Measurements from ENCODE around the gene MRPS15.
"Not testable (repeated sequence)": the region's sequence is repeated elsewhere in the genome, so short reads cannot be mapped to it uniquely, and the experiment has no call there.

The MRPS15 gene

DNA sequence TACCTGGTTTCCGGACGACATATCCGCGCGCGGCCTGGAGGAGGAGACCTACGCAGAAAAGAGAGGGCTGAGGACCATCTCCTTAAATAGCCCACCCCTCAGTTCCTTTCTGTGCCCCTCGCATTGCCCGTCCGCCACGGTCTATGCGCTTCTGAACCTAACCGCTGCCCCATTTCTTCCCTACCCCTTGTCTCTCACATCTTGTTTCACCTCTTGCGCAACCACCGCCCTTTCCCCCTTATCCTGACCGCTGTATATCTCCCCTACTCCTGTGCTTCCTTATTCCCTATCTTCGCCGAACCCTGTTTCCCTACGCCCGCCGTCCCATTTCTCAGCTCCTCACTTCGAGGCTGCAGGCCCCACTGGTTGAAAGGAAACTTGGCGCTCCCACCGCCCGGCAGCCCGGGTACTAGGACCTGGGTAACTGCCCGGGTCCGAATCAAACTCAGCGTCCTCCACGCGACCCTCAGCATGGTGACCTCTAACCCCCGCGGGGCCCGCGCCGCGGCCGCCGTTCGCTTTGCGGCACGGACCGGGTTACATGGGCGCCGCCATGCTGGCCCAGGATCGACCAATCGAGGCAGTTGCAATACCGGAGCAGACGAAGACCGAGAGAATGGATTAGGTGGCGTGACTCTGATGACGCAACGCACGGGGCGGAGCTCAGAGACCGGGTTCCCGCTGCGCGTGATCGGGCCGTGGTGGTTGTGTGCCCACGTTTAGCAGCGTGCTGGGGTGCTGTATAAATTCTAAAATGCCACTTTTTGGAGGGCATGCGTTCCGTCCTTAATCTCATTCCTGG is at the start of gene MRPS15:
Gene MRPS15, minus strand, starts transcription at position 582 of the 802 bp plus-strand sequence. Its CDS starts 109 bp downstream, at position 473.
- peak; percentile 83 for DNase-seq

DNA sequence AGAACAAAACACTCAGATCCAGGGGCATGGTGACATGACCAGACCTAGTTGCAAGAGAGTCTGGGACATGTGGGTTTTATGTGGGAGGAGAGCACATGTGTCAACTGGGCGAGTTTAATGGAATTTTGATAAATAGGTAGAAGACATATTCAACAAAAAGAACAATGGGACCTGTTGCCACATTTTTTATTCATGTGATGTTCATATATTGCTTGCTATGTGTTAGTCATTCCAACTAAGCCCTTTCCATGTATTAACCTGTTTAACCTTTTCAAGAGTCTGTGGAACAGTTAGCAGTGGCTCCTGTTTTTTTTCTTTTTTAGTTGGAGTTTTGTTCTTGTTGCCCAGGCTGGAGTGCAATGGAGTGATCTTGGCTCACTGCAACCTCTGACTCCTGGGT is 48.7 kb upstream of the MRPS15 start:
- no peak for DNase-seq

- no peak for DNase-seq
Measured at GRCh38 chr1:36511804-36512798, 47.9 kb upstream of the MRPS15 start.

DNA sequence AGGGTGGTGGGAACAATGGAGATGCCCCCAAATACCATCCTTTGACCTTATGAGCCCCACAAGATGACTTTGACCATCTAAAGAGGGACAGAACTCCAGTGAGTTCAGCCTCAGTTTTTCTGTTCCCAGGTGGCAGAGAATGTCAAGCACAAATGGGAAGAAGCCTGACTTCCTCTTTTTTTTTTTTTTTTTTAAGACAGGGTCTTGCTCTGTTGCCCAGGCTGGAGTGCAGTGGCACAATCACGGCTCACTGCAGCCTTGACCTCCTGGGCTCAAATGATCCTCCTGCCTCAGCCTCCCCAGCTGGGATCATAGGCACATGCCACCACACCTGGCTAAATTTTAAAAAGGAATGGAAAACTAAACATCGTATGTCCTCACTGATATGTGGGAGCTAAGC is 47.0 kb upstream of the MRPS15 start:
- not testable (repeated sequence) for DNase-seq

DNA sequence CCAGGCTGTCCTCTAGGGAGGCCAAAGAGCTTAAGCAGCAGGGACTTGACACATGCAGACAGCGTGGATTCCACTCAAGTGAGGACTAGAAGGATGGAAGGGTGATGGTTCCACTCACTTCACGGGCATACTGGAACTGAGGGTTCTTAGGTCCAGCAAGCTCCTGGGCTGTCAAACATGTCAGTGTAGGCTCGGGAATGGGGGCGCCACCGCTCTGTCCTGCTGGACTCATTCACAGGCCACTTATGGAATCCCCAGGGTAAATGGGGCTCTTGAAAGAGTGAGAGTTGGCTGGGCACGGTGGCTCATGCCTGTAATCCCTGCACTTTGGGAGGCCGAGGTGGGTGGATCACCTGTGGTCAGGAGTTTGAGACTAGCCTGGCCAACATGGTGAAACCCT is 46.2 kb upstream of the MRPS15 start:
- DNase-seq, result no peak

GRCh38 chr1:36508257-36508656 is 44.1 kb upstream of the MRPS15 start:
- DNase-seq, result no peak

- DNase-seq, result no peak
Measured at GRCh38 chr1:36506276-36506920, 42.2 kb upstream of the MRPS15 start.

DNA sequence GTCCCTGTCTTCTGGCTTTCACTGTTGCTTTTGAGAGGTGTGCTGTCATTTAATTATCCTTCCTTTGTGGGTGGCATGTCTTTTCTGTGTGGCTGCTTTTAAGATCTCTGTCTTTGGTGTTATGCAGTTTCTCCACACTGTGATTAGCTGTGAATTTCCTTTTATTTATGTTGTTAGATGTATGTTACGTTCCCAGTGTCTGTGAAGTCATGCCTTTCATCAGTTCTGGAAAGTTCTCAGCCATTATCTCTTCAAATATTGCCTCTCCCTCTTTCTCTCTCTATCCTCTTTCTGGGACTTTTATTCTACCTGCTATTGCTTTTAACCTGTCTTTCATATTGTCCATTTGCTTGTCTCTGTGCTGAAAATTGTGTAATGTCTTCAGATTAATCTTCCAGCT is 39.5 kb upstream of the MRPS15 start:
- no peak for DNase-seq

GRCh38 chr1:36503159-36503558 is 39.0 kb upstream of the MRPS15 start:
- DNase-seq, result no peak

- DNase-seq, result no peak
Measured at GRCh38 chr1:36502616-36503015, 38.4 kb upstream of the MRPS15 start.

- DNase-seq, result not testable (repeated sequence)
Measured at GRCh38 chr1:36501911-36502310, 37.7 kb upstream of the MRPS15 start.

DNA sequence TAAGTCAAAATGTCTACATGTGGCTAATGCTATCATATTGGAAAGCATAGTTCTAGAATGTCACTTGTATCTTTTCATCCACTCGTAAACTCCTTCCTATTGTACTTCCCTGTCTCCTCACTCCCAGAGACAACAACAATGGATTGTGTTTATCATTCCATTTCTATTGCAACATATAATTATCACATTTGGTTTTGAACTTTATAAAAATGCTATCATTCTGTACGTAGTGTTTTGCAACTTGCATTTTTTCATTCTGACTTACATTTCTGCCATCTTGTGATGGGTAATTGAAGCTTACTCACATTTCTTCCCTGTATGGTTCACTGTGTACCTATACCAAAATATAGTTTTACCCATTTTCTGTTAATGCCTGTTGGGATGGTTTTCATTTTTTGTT is 33.0 kb upstream of the MRPS15 start:
- DNase-seq, result no peak

- DNase-seq, result no peak
Measured at GRCh38 chr1:36494971-36495370, 30.8 kb upstream of the MRPS15 start.

GRCh38 chr1:36493524-36493923 is 29.3 kb upstream of the MRPS15 start:
- no peak for DNase-seq

DNA sequence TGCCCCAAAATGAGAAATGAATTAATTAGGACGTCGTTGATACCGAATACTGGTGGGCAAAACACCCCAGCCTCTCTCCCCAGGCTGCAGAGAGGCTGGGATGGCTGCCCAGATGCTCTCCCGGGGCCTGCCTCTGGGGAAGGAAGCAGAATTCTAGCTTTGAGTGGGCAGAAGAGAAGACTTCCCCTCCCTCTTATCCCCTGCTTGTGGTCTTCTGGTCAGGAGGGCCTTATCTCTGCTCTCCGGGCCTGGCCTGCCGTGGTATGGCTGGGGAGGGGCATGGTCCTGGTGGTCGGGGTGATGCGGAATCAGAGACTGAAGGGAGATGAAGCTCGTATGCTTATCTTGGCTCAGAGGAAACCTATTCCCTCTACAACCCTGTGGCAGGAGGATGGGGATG is 28.3 kb upstream of the MRPS15 start:
- DNase-seq, result no peak

DNA sequence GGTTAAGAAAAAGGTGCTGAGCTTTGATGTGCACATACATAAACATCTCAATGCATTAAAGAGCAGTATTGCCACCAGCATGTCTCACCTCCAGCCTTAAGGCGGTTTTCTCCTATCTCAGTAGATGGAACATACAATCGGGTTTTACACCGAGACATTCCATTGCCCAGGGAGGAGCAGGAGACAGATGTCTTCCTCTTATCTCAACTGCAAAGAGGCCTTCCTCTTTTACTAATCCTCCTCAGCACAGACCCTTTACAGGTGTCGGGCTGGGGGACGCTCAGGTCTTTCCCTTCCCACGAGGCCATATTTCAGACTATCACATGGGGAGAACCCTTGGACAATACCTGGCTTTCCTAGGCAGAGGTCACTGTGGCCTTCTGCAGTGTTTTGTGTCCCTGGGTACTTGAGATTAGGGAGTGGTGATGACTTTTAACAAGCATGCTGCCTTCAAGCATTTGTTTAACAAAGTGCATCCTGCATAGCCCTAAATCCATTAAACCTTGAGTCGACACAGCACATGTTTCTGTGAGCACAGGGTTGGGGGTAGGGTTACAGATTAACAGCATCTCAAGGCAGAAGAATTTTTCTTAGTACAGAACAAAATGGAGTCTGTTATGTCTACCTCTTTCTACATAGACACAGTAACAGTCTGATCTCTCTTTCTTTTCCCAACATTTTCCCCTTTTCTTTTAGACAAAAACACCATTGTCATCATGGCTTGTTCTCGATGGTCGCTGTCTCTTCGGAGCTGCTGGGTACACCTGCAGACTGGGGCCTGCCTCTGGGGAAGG is 25.3 kb upstream of the MRPS15 start:
- not testable (repeated sequence) for DNase-seq

DNA sequence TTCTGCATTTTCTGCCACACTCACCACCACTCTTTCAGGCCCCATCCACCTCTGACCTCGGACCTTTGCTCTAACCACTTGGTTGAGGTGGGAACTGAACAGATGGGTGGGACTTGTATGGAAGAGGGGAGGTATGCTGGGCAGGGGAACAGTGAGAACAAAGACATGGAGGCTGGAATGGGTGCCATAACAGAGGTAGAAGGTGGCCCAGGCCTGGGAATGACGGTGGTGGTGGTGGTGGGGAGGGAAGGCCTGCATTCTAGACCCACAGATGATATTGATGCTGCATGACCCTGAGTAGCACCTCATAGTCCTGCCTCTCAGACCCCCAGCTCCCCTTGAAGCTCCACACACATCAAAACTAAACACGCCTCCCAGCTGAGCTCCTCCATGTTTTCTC is 23.7 kb upstream of the MRPS15 start:
- DNase-seq, result no peak

- not testable (repeated sequence) for DNase-seq
Measured at GRCh38 chr1:36487336-36487725, 23.1 kb upstream of the MRPS15 start.

DNA sequence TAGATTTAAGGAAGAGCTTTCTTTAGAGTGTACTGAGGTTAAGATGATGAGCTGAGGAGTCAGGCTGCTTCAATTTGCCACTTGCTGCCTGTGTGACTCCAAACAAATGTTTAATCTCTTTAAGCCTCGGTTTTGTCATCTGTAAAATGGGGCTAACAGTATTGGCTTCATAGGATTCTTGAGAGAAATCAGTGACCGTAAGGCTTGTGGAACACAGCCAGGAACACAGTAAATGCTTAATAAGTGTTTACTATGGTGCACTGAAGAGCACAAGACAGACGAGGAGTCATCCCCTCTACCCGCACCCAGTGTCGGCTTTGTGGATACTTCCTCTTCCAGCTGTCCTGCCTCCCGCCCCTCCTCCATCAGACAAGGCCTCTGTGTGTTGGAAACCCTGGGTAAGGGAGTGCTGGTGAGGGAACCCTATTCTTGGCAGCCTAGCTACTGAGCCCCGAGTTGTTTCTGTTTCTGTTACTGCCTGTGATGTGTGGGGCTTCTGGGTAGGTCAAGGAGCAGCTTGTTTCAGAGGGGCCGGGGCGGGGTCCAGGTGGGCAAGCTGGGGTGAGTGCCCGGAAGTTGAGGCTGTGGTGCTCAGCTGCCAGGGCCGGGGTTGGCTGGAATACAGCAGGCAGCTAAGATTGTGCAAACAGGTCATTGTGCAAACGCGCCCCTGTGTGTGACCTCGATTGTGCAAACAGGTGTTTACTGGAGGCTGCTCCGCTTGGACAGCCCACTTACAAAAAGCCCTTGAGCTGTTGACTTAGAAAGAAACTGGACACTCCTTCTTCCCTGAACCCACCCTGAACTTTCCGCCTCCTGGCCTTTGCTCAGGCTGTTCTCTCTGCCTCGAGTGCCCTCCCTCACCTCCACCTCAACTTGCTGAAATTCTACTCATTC is 22.5 kb upstream of the MRPS15 start:
- DNase-seq, result no peak

DNA sequence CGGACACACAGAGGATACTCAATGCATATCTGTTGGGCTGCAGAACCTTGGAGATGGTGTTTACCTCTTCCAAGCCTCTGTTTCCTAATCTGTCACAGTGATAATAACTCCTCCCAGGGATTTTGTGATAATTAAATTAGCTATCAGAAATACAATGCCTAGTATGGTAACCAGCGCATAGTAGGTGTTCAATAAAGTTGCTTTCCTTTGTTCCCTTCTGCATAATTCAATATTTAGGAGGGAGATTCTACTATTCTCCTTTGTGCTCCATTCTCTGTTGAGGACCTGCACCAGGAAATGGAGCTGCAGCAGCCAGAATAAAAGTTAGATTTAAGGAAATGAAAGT is 21.9 kb upstream of the MRPS15 start:
- DNase-seq, result no peak

DNA sequence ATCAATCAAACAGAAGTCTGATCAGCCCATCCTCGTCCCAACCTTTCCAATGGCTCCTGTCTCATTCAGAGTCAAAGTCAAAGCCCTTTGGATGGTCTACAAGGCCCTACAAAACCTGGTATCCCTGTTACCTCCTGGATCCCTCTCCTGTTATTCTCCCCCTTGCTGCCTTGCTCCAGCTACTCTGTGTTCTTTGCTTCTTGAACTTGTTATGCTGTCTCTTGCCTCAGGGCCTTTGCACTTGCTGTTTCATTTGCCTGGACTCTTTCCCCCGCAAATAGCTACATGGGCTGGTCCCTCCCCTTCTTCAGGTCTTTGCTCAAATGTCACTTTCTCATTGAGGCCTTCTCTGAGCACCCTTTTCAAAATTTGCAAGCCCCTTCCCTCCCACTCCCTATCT is 19.9 kb upstream of the MRPS15 start:
- no peak for DNase-seq

Data from T1000 (cell line).